HG02759 (cell line): ENCODE results near the gene ARIH2.
A peak's percentile ranks its signal among the peaks of the same experiment; 100 is the strongest.
"Not testable (repeated sequence)": the region's sequence is repeated elsewhere in the genome, so short reads cannot be mapped to it uniquely, and the experiment has no call there.

ENCODE experiments used
- ATAC-seq: cut with Tn5 transposase; IDR thresholded peaks from one replicate; pipeline ENCODE4 v1.9.1; 2021; ENCODE audit warnings: mild to moderate bottlenecking, moderate library complexity; ENCODE audit not compliant: unreplicated experiment

Gene ARIH2

DNA sequence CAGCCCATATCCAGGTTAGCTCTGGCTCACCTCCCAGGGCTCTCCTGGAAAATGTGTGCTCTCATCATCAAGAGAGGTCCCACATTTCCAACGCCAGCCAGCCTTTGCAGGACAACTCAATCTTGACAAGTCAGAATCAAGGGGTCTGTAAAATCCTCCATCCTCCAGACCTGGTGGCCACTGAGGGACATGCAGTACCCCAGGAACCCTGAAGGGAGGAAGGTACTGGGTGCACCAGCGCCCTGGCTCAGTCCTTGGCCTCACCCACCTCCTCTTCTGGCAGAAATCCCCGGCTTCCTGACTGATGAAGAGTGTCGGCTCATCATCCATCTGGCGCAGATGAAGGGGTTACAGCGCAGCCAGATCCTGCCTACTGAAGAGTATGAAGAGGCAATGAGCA, 82.5 kb downstream of the ARIH2 start:
- ATAC-seq = no peak

DNA sequence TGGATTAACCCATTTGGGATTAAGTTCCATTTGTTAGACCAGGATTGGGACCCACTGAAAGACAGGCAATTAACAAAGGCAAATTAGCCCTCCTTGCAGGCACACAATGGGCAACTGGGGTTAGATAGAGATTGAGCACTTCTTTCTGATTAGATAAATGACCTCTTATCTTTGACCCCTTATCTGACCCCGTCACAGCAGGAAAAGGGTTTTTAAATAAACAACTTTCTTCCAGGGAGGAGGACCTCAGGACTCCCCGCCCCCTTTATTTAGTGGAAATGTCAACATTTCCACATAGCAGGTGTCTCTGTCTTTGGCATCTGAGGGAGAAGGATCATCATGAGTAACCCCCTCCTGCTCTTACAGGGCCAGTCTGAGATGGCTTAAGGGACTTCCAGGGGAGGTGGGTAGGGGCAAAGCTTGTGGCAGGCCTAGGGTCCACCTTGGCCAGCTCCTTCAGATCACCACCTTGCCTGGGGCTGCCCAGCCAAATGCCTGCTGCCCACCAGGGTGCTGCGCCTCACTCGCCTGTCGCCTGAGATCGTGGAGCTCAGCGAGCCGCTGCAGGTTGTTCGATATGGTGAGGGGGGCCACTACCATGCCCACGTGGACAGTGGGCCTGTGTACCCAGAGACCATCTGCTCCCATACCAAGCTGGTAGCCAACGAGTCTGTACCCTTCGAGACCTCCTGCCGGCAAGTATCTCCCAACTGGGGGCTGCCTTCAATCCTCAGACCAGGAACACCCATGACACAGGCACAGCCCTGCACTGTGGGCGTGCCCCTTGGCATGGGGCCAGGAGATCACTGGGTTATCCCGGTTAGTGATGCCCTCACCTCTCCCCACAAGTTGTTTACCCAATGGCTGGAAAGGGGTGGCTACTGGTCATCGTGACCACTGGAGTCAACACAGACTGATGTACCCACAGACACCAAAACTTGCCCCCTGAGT, 86.0 kb downstream of the ARIH2 start:
- ATAC-seq = no peak

GRCh38 chr3:49005303-49005680, 86.7 kb downstream of the ARIH2 start:
- ATAC-seq = no peak

DNA sequence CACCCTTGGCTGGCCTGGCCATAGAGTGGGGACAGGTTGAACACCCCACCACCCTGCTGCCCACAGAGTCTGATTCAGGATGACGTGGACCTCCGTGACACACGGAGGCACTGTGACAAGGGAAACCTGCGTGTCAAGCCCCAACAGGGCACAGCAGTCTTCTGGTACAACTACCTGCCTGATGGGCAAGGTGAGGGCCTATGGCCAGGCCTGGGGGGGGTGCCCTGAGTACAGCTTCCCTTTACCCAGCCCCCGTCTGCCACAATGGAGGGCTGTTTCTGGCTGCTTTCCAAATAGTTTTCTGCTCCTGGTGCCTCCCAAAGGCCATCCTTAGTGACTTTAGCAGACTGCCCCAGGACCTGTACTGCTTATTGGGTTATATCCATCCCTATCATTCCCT, 87.4 kb downstream of the ARIH2 start:
- ATAC-seq = no peak

DNA sequence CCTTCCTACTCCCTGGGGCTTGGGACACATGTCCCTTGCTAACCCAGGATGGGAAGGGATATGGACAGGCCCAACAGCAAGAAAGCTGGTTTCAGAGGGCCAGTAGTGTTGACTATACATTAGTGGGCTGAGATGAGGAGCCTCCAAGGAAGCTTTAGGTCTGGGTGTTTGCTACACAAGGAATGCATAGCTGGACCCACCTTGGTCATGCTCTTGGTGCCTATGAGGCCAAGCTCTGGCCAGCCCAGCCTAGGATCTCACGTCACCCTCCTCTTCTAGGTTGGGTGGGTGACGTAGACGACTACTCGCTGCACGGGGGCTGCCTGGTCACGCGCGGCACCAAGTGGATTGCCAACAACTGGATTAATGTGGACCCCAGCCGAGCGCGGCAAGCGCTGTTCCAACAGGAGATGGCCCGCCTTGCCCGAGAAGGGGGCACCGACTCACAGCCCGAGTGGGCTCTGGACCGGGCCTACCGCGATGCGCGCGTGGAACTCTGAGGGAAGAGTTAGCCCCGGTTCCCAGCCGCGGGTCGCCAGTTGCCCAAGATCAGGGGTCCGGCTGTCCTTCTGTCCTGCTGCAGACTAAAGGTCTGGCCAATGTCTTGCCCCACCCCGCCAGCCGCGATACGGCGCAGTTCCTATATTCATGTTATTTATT, 87.9 kb downstream of the ARIH2 start:
- ATAC-seq = no peak

GRCh38 chr3:49007068-49007770, 88.6 kb downstream of the ARIH2 start, which contains the start of gene WDR6:
WDR6 (plus strand) TSS chr3:49007391; CDS start chr3:49007432, 41 bp downstream.
- ATAC-seq = peak; percentile 90

DNA sequence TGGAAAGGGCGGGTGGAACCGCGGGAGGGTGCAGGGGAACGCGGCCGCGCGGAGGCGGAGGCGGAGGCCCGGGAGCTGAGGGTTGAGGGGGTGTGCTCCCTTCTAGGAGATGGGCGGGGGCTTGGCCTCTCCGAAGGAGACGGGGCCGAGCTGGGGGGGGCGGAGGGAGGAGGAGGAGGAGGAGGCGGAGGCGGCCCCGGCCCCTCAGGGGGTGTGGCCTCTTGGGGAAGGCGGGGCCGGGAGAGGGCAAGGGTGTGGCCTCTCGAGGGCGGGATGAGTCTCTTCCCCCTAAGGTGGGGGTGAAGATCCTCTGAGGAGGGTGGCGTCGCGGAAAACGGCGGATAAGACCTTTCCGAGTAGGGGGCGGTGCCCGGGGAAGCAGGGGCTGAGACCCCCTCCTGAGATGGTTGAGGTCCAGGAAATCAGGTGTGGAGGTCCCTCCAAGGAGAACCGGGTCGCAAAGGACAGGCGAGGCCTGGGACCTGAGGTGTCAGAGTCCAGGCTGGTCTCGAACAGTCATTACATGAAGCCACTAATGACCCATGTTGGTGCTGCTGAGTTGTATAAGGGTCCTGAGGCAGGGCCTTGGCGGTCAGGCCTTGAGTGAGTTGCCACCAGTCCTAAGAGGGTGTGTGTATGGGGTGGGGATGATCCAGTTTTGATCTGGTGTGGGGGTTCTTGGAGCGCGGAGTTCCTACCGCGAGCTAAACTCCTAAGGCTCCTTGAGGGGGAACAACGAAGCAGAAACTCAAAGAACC, 89.3 kb downstream of the ARIH2 start:
- peak; percentile 40 for ATAC-seq

GRCh38 chr3:49008627-49009026, 90.0 kb downstream of the ARIH2 start:
- not testable (repeated sequence) for ATAC-seq

DNA sequence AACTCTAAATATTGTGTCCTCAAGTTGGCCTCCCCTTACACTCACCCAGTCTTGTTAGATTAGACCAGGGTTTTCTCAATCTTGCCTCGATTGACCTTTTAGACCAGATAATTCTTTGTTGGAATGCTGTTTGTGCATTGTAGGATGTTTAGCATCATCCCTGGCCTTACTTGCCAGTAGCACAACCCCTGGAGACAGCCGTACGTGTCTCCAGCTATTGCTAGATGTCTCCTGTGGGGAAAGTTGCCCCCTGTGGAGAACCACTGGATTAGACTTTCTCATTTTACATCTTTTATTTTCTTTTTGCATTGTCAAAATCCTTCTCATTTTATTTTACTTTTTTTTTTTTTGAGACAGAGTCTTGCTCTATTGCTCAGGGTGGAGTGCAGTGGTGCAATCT, 90.8 kb downstream of the ARIH2 start:
- ATAC-seq = no peak

GRCh38 chr3:49012441-49013017, 93.9 kb downstream of the ARIH2 start:
- no peak for ATAC-seq

GRCh38 chr3:49013113-49013737, 94.6 kb downstream of the ARIH2 start:
- no peak for ATAC-seq

DNA sequence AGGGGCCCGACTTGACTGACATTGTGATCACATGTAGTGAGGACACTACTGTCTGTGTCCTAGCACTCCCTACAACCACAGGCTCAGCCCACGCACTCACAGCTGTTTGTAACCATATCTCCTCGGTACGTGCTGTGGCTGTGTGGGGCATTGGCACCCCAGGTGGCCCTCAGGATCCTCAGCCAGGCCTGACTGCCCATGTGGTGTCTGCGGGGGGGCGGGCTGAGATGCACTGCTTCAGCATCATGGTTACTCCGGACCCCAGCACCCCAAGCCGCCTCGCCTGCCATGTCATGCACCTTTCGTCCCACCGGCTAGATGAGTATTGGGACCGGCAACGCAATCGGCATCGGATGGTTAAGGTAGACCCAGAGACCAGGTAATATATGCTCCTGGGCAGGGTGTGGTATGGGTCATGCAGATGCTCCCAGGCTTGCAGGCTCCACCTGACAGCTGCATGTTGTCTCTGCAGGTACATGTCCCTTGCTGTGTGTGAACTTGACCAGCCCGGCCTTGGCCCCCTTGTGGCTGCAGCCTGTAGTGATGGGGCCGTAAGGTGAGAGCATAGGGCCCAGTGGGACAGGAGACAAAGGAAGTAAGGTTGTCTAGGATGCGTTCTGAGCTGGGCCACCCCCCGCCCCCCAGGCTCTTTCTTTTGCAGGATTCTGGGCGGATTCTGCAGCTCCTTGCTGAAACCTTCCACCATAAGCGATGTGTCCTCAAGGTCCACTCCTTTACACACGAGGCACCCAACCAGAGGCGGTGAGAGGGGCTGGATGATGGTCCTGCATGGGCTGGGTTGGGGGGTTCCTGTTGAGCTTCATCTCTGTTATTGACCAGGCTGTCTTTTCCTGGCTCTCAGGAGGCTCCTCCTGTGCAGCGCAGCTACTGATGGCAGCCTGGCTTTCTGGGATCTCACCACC, 95.4 kb downstream of the ARIH2 start:
- ATAC-seq = no peak

DNA sequence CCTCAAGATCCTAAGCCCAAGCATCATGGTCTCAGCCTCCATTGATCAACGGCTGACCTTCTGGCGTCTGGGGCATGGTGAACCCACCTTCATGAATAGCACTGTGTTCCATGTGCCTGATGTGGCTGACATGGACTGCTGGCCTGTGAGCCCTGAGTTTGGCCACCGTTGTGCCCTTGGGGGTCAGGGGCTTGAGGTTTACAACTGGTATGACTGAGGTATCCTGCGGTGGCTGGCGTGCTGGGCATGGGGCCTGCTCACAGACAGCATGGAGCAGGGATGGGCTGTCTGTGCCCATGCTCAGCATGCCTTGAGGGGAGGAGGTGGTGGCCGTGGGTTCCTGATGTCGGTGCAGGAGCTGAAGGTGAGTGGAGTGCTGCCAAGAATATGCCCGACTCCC, 96.4 kb downstream of the ARIH2 start:
- ATAC-seq = no peak

DNA sequence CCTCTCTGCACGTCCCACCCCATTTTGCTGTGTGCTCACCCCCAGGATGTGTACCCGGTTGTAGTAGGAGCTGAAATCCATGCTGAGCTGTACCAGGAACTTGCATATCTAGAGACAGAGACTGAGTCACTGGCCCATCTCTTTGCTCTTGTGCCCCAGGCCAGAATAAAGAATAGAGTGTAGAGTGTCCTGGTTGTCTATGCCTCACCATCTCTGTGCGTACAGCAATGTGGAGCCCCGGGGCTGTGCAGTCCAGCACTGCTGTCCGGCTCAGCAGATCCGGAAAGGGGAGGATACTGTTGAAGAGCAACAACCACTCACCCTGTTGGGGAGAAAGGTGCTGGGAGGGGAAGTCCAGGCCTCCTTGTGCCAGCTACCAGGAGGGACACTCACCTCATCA, 97.1 kb downstream of the ARIH2 start:
- ATAC-seq = no peak

GRCh38 chr3:49016414-49017228, 98.0 kb downstream of the ARIH2 start:
- no peak for ATAC-seq

GRCh38 chr3:49017229-49017970, 98.8 kb downstream of the ARIH2 start:
- ATAC-seq = no peak

DNA sequence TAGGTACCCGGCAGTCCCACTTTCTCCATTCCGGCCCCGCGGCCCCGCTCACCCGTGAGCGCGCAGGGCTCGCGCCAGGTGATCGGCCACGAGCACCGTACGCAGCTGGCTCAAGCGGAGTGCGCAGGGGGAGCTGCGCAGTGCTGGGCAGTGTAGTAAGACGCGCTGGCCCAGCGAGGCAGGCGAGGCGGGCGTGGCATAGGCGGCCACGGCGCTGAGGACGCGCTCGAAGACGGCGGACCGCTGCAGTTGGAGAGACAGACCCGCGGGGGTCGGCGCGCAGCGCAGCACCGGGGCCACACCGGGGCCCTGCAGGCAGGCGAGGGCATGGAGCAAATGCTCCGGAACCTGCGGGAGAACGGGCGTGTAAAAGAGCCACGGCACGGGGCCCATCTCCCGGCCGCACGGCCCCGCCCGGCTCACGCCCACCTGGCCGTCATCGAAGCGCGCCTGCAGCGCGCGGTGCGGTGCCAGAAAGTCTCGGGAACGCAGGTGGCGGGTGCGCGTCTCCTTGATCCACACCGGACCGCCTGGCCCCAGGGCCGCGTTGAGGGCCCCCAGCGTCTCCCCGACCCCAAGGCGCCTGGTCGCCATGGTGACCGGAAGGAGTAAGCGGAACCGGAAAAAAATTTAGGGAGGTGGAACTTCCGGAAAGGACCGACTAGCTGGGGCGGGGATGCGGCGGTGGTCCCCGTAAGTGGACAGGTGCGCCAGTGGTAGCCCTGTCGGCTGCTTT, 99.5 kb downstream of the ARIH2 start, which contains the start of gene DALRD3:
Gene DALRD3 (minus strand): TSS at position 610 of the 736 bp plus-strand sequence. CDS start 16 bp downstream, at position 594.
- ATAC-seq = no peak
